Glutamatergic neuron (in vitro differentiated cells): Measurements from ENCODE around the gene MASP2. TPM values are rescaled to one million over a fixed set of nuclear protein-coding genes. Genes with fewer than 3 reads are reported as not detected.

ENCODE experiments used
- DNase-seq: peaks from one replicate; pipeline ENCODE4 v3.0.0; 2022
- H3K27ac Mint-ChIP-seq: one replicate; pipeline ENCODE4 v1.8.0; 2020; ENCODE audit warnings: mild to moderate bottlenecking, mixed read lengths, inconsistent platforms; ENCODE audit not compliant: unreplicated experiment
- H3K27me3 Mint-ChIP-seq: one replicate; pipeline ENCODE4 v1.8.0; 2020; ENCODE audit warnings: mild to moderate bottlenecking, moderate library complexity, mixed read lengths, inconsistent platforms; ENCODE audit not compliant: unreplicated experiment
- H3K36me3 Mint-ChIP-seq: one replicate; pipeline ENCODE4 v1.8.0; 2020; ENCODE audit warnings: mild to moderate bottlenecking, mixed read lengths, inconsistent platforms; ENCODE audit not compliant: unreplicated experiment
- H3K4me1 Mint-ChIP-seq: one replicate; pipeline ENCODE4 v1.8.0; 2020; ENCODE audit warnings: mild to moderate bottlenecking, low read depth, mixed read lengths, inconsistent platforms; ENCODE audit not compliant: unreplicated experiment
- H3K4me3 Mint-ChIP-seq: one replicate; pipeline ENCODE4 v1.8.0; 2020; ENCODE audit warnings: mild to moderate bottlenecking, mixed read lengths, inconsistent platforms; ENCODE audit not compliant: unreplicated experiment
- H3K9me3 Mint-ChIP-seq: one replicate; pipeline ENCODE4 v1.8.0; 2020; ENCODE audit warnings: mild to moderate bottlenecking, moderate library complexity, mixed read lengths, inconsistent platforms; ENCODE audit not compliant: unreplicated experiment
- CTCF ChIP-seq: fragments of 200-600 bp; sonication (generic); IDR thresholded peaks from one replicate; pipeline ENCODE4 v1.5.0; 2021; ENCODE audit not compliant: partially characterized antibody, unreplicated experiment
- total RNA-seq: library from RNA; stranded (reverse); fragmentation: NEBNext Ultra II Directional; extraction: Animal tissue kit (Norgen Biotek cat#: 25700); gene quantifications from one replicate; pipeline ENCODE4 v1.2.1, GENCODE V29; 2021; ENCODE audit not compliant: unreplicated experiment

The MASP2 gene
- total RNA-seq, 1 donor from 2014 or later, result not detected

GRCh38 chr1:10980841-10981727, 66.0 kb downstream of the MASP2 start:
- H3K4me3 Mint-ChIP-seq, result no peak overlapping the region

GRCh38 chr1:10980094-10980577, 66.9 kb downstream of the MASP2 start:
- Mint-ChIP-seq H3K4me3 (no peak overlapping the region), H3K4me1 (no peaks in the 10 kb centered on the region)
- peak; percentile 63 for DNase-seq

More at GRCh38 chr1:10980841-10981727, 66.0 kb downstream of the MASP2 start:
- no peaks in the 10 kb centered on the region for H3K4me1 Mint-ChIP-seq
- DNase-seq, result no peak
- H3K27ac Mint-ChIP-seq, result no peak overlapping the region
- H3K27me3 Mint-ChIP-seq, result peaks cover 7% of the 10 kb centered on the region
- no peaks in the 10 kb centered on the region for H3K9me3 Mint-ChIP-seq
- TF ChIP-seq CTCF, result no peak
- H3K36me3 Mint-ChIP-seq, result no peaks in the 10 kb centered on the region

GRCh38 chr1:10979483-10979920, 67.5 kb downstream of the MASP2 start:
- H3K9me3 Mint-ChIP-seq, result no peaks in the 10 kb centered on the region
- H3K4me1 Mint-ChIP-seq, result no peaks in the 10 kb centered on the region
- no peak for DNase-seq
- no peak overlapping the region for H3K4me3 Mint-ChIP-seq
- H3K36me3 Mint-ChIP-seq, result no peaks in the 10 kb centered on the region
- H3K27me3 Mint-ChIP-seq, result peaks cover 4% of the 10 kb centered on the region
- no peak for TF ChIP-seq CTCF
- no peak overlapping the region for H3K27ac Mint-ChIP-seq

More at GRCh38 chr1:10980094-10980577, 66.9 kb downstream of the MASP2 start:
- no peaks in the 10 kb centered on the region for H3K36me3 Mint-ChIP-seq
- H3K27me3 Mint-ChIP-seq, result peaks cover 4% of the 10 kb centered on the region
- no peak for TF ChIP-seq CTCF
- H3K27ac Mint-ChIP-seq, result no peak overlapping the region
- H3K9me3 Mint-ChIP-seq, result no peaks in the 10 kb centered on the region

- no peak for DNase-seq
- Mint-ChIP-seq H3K27ac (no peak overlapping the region), H3K36me3 (no peaks in the 10 kb centered on the region), H3K27me3 (peaks cover 4% of the 10 kb centered on the region), H3K4me1 (no peaks in the 10 kb centered on the region), H3K9me3 (no peaks in the 10 kb centered on the region), H3K4me3 (no peak overlapping the region)
- no peak for TF ChIP-seq CTCF
Measured at GRCh38 chr1:10978719-10979118, 68.3 kb downstream of the MASP2 start.

Other genes starting within 250 kb of the MASP2 start
- 161 TPM for gene TARDBP, start 34.6 kb downstream of the MASP2 start, total RNA-seq
- gene SRM, start 12.8 kb upstream of the MASP2 start, total RNA-seq, result 79.4 TPM
- gene EXOSC10, start 52.6 kb upstream of the MASP2 start, total RNA-seq, result 111 TPM
- gene ANGPTL7, start 142.1 kb upstream of the MASP2 start, total RNA-seq, result not detected
- 82.4 TPM for gene MTOR, start 215.3 kb upstream of the MASP2 start, total RNA-seq
- gene UBIAD1, start 226.0 kb upstream of the MASP2 start, total RNA-seq, result 22.7 TPM